K562 (cell line): ENCODE data around the gene VDAC2. TPM values are rescaled to one million over a fixed set of nuclear protein-coding genes. Genes with fewer than 3 reads are reported as not detected.
A peak's percentile ranks its signal among the peaks of the same experiment; 100 is the strongest.

Source experiments
- BRD9 ChIP-seq: fragments of 450-650 bp; IDR thresholded peaks from 2 replicates; pipeline ENCODE4 v1.6.1; 2018; ENCODE audit warnings: low read depth; ENCODE audit not compliant: partially characterized antibody
- GATA2 ChIP-seq: sonication (generic); formaldehyde crosslinking; IDR thresholded peaks from 2 replicates; pipeline ENCODE4 v1.4.0; 2020; ENCODE audit warnings: mild to moderate bottlenecking, missing genetic modification reagents
- KHSRP ChIP-seq: fragments of 450-650 bp; IDR thresholded peaks from 2 replicates; pipeline ENCODE4 v1.6.1; 2017
- STAT6 ChIP-seq: sonication (generic); formaldehyde crosslinking; IDR thresholded peaks from 2 replicates; pipeline ENCODE4 v1.8.1; 2023; ENCODE audit warnings: mild to moderate bottlenecking, missing genetic modification reagents
- THRB ChIP-seq: fragments of 450-650 bp; formaldehyde crosslinking; conservative IDR thresholded peaks from 2 replicates; pipeline ENCODE4 v1.4.0; 2022; ENCODE audit warnings: mild to moderate bottlenecking, missing genetic modification characterization
- ZKSCAN3 ChIP-seq: fragments of 250-450 bp; sonication (Bioruptor Pico); IDR thresholded peaks from 2 replicates; pipeline ENCODE4 v1.4.0; 2020
- ZNF212 ChIP-seq: fragments of 450-650 bp; formaldehyde crosslinking; IDR thresholded peaks from 2 replicates; pipeline ENCODE4 v1.4.0; 2020; ENCODE audit warnings: mild to moderate bottlenecking
- polyA plus RNA-seq, 8 experiments: library from polyadenylated mRNA; depleted of rRNA in 4 of 8; stranded (reverse) in 5 of 8; unstranded in 3 of 8; fragments of >200 nt; fragmentation: Nextera tagmentation in 2 of 8; fragmentation: Illumina TruSeq in 1 of 8; extraction: Ambion mirVana in 2 of 8; extraction: Trizol in 1 of 8; gene quantifications; 2 replicates each; pipeline versions ENCODE4 v1.2.1 to v1.2.3, GENCODE V29; 2011 to 2014; ENCODE audit warnings: inconsistent platforms in 1 of 8, missing spikeins in 1 of 8
- total RNA-seq, 7 experiments: library from RNA; depleted of rRNA in 6 of 7; stranded (reverse); fragments of >200 nt in 6 of 7; fragmentation: Illumina TruSeq in 2 of 7; extraction: Trizol in 2 of 7; gene quantifications; 2 replicates each; pipeline versions ENCODE4 v1.2.1 to v1.2.3, GENCODE V29; 2011 to 2021; ENCODE audit warnings: low replicate concordance in 1 of 7
- TF ChIP-seq, protein P1 (sequence below), 2 experiments: fragments of 450-650 bp; IDR thresholded peaks; 2 replicates each; pipeline ENCODE4 v1.6.1; 2016; ENCODE audit warnings: mild to moderate bottlenecking in 2 of 2, borderline replicate concordance in 1 of 2, low read depth in 1 of 2, moderate library complexity in 1 of 2
- TF ChIP-seq, protein P2 (sequence below): sonication (generic); formaldehyde crosslinking; IDR thresholded peaks from 2 replicates; pipeline ENCODE4 v1.8.0; 2022; ENCODE audit warnings: mild to moderate bottlenecking, missing genetic modification reagents

Gene VDAC2
- total and polyA plus RNA-seq, 9 of the 15 experiments (the other 6 are each of a cell fraction or from before 2014, with no cell fraction given) = 139 to 450 (median 250) TPM

GRCh38 chr10:75233444-75234016 lies 22.9 kb downstream of the VDAC2 start (continued):
- TF ChIP-seq GATA2 (CRISPR knock-in tag) (no peak), STAT6 (CRISPR knock-in tag) (no peak), ZNF212 (CRISPR knock-in tag) (no peak), KHSRP (no peak), THRB (CRISPR knock-in tag) (no peak), ZKSCAN3 (no peak), BRD9 (no peak)
- TF ChIP-seq, protein P1, sequence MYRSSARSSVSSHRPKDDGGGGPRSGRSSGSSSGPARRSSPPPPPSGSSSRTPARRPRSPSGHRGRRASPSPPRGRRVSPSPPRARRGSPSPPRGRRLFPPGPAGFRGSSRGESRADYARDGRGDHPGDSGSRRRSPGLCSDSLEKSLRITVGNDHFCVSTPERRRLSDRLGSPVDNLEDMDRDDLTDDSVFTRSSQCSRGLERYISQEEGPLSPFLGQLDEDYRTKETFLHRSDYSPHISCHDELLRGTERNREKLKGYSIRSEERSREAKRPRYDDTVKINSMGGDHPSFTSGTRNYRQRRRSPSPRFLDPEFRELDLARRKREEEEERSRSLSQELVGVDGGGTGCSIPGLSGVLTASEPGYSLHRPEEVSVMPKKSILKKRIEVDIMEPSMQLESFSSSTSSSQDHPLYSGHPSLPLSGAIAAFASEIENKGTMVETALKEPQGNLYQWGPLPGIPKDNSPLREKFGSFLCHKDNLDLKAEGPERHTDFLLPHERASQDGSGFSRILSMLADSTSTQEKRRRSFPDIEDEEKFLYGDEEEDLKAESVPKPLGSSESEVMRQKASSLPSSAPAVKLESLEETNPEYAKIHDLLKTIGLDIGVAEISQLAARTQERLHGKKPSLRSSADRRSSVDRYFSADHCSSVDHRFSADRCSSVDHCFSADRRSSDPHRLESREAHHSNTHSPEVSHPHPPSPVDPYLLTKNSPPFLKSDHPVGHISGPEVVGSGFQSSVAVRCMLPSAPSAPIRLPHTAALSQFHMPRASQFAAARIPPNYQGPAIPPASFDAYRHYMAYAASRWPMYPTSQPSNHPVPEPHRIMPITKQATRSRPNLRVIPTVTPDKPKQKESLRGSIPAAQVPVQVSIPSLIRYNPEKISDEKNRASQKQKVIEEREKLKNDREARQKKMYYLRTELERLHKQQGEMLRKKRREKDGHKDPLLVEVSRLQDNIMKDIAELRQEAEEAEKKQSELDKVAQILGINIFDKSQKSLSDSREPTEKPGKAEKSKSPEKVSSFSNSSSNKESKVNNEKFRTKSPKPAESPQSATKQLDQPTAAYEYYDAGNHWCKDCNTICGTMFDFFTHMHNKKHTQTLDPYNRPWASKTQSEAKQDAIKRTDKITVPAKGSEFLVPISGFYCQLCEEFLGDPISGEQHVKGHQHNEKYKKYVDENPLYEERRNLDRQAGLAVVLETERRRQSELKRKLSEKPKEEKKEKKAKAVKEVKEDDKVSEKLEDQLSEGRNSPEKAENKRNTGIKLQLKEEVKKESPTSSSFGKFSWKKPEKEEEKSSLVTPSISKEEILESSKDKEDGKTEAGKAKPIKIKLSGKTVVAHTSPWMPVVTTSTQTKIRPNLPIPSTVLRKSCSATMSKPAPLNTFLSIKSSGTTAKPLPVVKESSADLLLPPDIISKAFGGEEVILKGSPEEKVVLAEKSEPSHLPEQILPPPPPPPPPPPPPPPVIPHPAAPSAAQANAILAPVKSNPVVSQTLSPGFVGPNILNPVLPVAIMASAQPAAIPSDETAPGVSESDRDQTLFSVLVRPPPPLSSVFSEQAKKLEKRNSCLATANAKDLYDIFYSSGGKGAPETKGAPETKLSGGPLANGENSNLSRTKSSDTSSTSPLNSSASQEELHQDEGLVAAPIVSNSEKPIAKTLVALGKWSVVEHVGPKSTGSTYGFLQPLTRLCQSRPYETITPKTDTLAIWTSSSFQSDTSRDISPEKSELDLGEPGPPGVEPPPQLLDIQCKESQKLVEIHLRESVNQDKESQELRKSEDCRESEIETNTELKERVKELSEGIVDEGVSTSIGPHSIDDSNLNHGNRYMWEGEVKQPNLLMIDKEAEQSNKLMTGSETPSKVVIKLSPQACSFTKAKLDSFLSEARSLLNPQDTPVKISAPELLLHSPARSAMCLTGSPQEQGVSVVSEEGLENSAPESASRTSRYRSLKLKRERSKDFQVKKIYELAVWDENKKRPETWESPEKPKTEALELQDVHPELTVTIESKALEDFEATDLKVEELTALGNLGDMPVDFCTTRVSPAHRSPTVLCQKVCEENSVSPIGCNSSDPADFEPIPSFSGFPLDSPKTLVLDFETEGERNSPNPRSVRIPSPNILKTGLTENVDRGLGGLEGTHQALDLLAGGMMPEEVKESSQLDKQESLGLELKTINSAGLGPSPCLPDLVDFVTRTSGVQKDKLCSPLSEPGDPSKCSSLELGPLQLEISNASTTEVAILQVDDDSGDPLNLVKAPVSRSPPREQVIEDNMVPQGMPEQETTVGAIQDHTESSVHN (IDR thresholded peaks at IDR 0.05; ENCODE audit: borderline replicate concordance in 1 of 2, low read depth in 1 of 2) = no peak
- TF ChIP-seq, protein P2, sequence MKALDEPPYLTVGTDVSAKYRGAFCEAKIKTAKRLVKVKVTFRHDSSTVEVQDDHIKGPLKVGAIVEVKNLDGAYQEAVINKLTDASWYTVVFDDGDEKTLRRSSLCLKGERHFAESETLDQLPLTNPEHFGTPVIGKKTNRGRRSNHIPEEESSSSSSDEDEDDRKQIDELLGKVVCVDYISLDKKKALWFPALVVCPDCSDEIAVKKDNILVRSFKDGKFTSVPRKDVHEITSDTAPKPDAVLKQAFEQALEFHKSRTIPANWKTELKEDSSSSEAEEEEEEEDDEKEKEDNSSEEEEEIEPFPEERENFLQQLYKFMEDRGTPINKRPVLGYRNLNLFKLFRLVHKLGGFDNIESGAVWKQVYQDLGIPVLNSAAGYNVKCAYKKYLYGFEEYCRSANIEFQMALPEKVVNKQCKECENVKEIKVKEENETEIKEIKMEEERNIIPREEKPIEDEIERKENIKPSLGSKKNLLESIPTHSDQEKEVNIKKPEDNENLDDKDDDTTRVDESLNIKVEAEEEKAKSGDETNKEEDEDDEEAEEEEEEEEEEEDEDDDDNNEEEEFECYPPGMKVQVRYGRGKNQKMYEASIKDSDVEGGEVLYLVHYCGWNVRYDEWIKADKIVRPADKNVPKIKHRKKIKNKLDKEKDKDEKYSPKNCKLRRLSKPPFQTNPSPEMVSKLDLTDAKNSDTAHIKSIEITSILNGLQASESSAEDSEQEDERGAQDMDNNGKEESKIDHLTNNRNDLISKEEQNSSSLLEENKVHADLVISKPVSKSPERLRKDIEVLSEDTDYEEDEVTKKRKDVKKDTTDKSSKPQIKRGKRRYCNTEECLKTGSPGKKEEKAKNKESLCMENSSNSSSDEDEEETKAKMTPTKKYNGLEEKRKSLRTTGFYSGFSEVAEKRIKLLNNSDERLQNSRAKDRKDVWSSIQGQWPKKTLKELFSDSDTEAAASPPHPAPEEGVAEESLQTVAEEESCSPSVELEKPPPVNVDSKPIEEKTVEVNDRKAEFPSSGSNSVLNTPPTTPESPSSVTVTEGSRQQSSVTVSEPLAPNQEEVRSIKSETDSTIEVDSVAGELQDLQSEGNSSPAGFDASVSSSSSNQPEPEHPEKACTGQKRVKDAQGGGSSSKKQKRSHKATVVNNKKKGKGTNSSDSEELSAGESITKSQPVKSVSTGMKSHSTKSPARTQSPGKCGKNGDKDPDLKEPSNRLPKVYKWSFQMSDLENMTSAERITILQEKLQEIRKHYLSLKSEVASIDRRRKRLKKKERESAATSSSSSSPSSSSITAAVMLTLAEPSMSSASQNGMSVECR = 0 out of 2 replicates have a peak, but pooled peaks have one; percentile 19
